ENCODE measurements around the gene CD200R1.
A peak's percentile ranks its signal among the peaks of the same experiment; 100 is the strongest.
"Not testable (repeated sequence)": the region's sequence is repeated elsewhere in the genome, so short reads cannot be mapped to it uniquely, and the experiment has no call there.

CD200R1 gene

DNA sequence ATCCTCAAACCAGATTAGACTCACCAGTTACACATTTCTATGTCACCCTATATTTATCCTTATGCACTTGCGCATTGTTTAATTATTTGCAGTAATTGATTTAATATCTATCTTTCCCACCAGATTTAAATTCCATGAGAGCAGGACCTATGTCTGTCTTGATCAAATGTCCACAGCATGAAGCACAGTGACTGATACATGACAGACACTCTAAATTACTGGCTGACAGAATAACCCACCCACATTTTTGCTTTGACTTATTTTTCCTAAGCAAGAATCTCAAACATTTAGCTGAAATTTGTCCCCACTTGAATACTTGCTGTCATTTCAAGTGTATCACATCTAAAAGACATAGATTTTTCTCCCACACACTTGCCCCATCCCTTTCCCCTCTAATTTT lies 7.5 kb downstream of the CD200R1 start:
- peak overlapping the region in 1 of 2 donors; percentile 40 for H3K4me3 Mint-ChIP-seq
- peaks cover 4 to 15% of the 10 kb centered on the region in 2 donors for H3K9me3 Mint-ChIP-seq
- no peaks in the 10 kb centered on the region for H3K27me3 Mint-ChIP-seq
- ATAC-seq (replicated peaks) (no peak), DNase-seq (no peak)
- peaks cover 23 to 55% of the 10 kb centered on the region in 2 donors for H3K4me1 Mint-ChIP-seq (ENCODE audit: low read depth in 2 of 2)
- H3K27ac Mint-ChIP-seq = peak overlapping the region; percentile 18 to 27
- no peaks in the 10 kb centered on the region for H3K36me3 Mint-ChIP-seq (ENCODE audit: insufficient read depth)

GRCh38 chr3:112966633-112967032 lies 8.3 kb downstream of the CD200R1 start:
- no peak for DNase-seq
- H3K4me3 Mint-ChIP-seq = no peak overlapping the region
- peaks cover 4 to 15% of the 10 kb centered on the region in 2 donors for H3K9me3 Mint-ChIP-seq
- H3K4me1 Mint-ChIP-seq (ENCODE audit: low read depth in 2 of 2) = peaks cover 20 to 55% of the 10 kb centered on the region in 2 donors
- no peaks in the 10 kb centered on the region for H3K27me3 Mint-ChIP-seq
- peak overlapping the region in 1 of 2 donors; percentile 27 for H3K27ac Mint-ChIP-seq
- ATAC-seq (replicated peaks) = no peak
- no peaks in the 10 kb centered on the region for H3K36me3 Mint-ChIP-seq (ENCODE audit: insufficient read depth)

DNA sequence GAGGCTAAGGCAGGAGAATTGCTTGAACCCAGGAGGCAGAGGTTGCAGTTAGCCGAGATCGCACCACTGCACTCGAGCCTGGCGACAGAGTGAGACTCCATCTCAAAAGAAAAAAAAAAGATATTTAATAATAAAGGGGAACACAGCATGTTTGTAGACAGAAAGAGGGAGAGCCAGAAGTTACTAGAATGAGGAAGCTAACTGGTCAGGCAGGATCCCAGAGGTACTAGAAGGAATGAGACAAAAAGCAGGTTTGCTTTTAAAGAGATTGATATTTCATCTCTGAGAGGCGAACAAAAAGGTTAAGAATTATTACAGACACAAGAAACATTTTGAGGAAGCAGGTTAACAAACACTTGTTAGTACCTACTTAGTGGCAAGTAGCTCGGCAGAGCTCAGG lies 9.2 kb downstream of the CD200R1 start:
- Mint-ChIP-seq H3K4me3 (no peak overlapping the region), H3K27ac (no peak overlapping the region), H3K27me3 (no peaks in the 10 kb centered on the region), H3K36me3 (ENCODE audit: insufficient read depth) (no peaks in the 10 kb centered on the region), H3K4me1 (ENCODE audit: low read depth in 2 of 2) (peaks cover 17 to 49% of the 10 kb centered on the region in 2 donors), H3K9me3 (peaks cover 4 to 15% of the 10 kb centered on the region in 2 donors)
- DNase-seq (no peak), ATAC-seq (replicated peaks) (no peak)

DNA sequence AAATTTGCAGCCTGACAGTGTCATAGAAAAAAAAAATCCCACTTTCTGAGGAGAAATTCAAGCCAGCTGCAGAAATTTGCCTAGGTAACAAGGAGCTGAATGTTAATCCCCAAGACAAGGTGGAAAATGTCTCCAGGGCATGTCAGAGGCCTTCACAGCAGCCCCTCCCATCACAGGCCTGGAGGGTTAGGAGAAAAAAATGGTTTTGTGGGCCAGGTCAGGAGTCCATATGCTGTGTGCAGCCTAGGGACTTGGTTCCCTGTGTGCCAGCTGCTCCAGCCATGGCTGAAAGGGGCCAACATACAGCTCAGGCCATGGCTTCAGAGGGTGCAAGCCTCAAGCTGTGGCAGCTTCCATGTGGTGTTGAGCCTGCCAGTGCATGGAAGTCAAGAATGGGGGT lies 11.2 kb downstream of the CD200R1 start:
- peaks cover 4 to 15% of the 10 kb centered on the region in 2 donors for H3K9me3 Mint-ChIP-seq
- H3K27me3 Mint-ChIP-seq = no peaks in the 10 kb centered on the region

GRCh38 chr3:112958811-112959560 lies 15.9 kb downstream of the CD200R1 start:
- Mint-ChIP-seq H3K9me3 (peaks cover 7 to 13% of the 10 kb centered on the region in 2 donors), H3K4me1 (ENCODE audit: low read depth in 2 of 2) (peaks cover 11 to 26% of the 10 kb centered on the region in 2 donors), H3K36me3 (ENCODE audit: insufficient read depth) (no peaks in the 10 kb centered on the region), H3K4me3 (peak overlapping the region; percentile 72 to 74), H3K27ac (peak overlapping the region in 1 of 2 donors; percentile 82), H3K27me3 (no peaks in the 10 kb centered on the region)
- ATAC-seq (replicated peaks) (peak; percentile 46), DNase-seq (no peak)

More for the DNA sequence above, 11.2 kb downstream of the CD200R1 start:
- H3K36me3 Mint-ChIP-seq (ENCODE audit: insufficient read depth) = no peaks in the 10 kb centered on the region
- H3K27ac Mint-ChIP-seq = no peak overlapping the region
- H3K4me3 Mint-ChIP-seq = no peak overlapping the region
- DNase-seq = no peak
- no peak for ATAC-seq (replicated peaks)
- H3K4me1 Mint-ChIP-seq (ENCODE audit: low read depth in 2 of 2) = peaks cover 18 to 45% of the 10 kb centered on the region in 2 donors

DNA sequence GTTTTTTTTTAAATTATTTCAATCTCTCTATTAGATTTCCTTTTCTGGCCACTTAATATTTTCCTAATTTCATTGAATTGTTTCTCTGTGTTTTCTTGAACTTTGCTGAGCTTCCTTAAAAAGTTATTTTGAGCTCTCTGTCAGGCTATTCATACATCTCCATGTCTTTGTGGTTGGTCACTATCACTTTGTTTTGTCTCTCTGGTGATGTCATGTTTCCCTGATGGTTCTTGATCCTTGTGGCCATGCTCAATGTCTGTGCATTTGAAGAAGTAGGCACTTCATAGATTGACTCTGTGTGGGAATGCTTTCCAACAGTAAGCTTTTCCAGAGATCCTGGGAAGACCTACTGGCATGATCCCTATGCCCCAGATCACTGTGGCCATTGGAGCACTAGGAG lies 18.6 kb downstream of the CD200R1 start:
- no peaks in the 10 kb centered on the region for H3K36me3 Mint-ChIP-seq (ENCODE audit: insufficient read depth)
- no peaks in the 10 kb centered on the region for H3K27me3 Mint-ChIP-seq
- ATAC-seq (replicated peaks) (no peak), DNase-seq (no peak)
- peaks cover 4 to 5% of the 10 kb centered on the region in 2 donors for H3K9me3 Mint-ChIP-seq
- H3K4me1 Mint-ChIP-seq (ENCODE audit: low read depth in 2 of 2) = peaks cover 7 to 14% of the 10 kb centered on the region in 2 donors
- no peak overlapping the region for H3K4me3 Mint-ChIP-seq
- no peak overlapping the region for H3K27ac Mint-ChIP-seq

- no peak for DNase-seq
- H3K9me3 Mint-ChIP-seq = no peaks in the 10 kb centered on the region
- no peak for ATAC-seq (replicated peaks)
- no peak overlapping the region for H3K4me3 Mint-ChIP-seq
- H3K27ac Mint-ChIP-seq = peak overlapping the region in 1 of 2 donors; percentile 73
- peaks cover 10 to 24% of the 10 kb centered on the region in 2 donors for H3K4me1 Mint-ChIP-seq (ENCODE audit: low read depth in 2 of 2)
- H3K36me3 Mint-ChIP-seq (ENCODE audit: insufficient read depth) = peaks cover 4% of the 10 kb centered on the region
- H3K27me3 Mint-ChIP-seq = no peaks in the 10 kb centered on the region
Observed at GRCh38 chr3:112948346-112948838, 26.5 kb downstream of the CD200R1 start.

DNA sequence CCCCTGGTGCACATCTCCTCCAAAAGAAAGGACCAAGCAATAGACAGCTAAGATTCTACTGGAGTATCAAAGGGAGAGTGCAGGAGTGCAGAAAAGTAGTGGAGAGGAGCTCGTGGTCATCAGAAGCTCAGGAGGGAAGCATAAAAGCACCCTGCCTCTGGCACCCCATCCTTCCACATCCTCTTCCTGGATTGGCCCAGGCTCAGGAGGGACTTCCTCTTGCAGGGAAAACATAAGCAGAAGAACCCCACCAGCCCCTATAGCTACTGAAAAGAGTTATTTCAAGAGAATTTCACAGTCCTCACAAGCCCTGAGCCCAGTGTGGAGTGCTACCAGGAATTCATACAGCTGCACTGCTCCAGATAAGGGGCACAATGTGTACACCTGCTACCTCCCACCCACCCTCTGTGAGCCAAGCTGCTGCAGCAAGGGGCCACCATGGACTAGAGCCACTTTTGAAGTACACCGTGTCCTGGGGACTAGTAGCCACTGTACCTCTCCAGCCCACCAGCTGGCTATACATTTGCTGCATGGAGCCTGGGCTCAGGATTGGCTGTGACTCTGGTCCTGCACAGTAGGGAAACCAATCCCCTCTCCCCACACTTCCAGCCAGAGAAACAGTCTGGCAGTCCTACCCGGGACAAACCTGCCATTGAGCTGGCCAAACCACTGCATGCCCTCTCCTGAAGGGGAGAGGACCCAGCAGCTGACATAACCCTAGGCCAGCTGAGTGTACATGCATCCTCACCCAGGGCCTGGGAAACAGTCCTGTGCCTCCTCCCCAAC lies 43.0 kb downstream of the CD200R1 start:
- Mint-ChIP-seq H3K27me3 (no peaks in the 10 kb centered on the region), H3K27ac (peak overlapping the region; percentile 32 to 54), H3K9me3 (no peaks in the 10 kb centered on the region), H3K4me1 (ENCODE audit: low read depth in 2 of 2) (peaks cover 15 to 33% of the 10 kb centered on the region in 2 donors), H3K36me3 (ENCODE audit: insufficient read depth) (peaks cover 8% of the 10 kb centered on the region), H3K4me3 (peak overlapping the region in 1 of 2 donors; percentile 27)
- DNase-seq (no peak), ATAC-seq (replicated peaks) (no peak)

DNA sequence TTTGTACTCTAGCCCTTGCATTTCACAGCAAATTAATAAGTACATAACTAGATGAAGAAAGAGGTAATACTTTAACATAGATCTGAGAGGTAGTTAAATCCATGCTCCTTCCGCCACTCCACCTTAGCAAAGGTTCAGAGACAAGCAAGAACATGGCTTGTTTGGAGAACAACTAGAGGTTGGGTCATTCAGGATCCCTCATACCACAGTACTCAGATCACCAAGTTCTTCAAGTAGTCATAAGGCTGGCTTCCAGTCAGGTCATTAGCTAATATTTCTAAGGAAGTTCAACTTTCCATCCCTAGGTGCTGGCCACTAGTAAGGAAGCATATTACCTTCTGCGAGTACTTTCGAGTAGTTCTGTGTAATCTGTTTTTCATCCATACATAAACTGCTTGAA lies 44.1 kb downstream of the CD200R1 start:
- Mint-ChIP-seq H3K27ac (peak overlapping the region in 1 of 2 donors; percentile 29), H3K36me3 (ENCODE audit: insufficient read depth) (peaks cover 13% of the 10 kb centered on the region), H3K27me3 (no peaks in the 10 kb centered on the region), H3K4me1 (ENCODE audit: low read depth in 2 of 2) (peaks cover 15 to 37% of the 10 kb centered on the region in 2 donors), H3K4me3 (no peak overlapping the region), H3K9me3 (no peaks in the 10 kb centered on the region)
- no peak for ATAC-seq (replicated peaks)
- DNase-seq = no peak

- H3K27me3 Mint-ChIP-seq = no peaks in the 10 kb centered on the region
- DNase-seq = no peak
- H3K4me1 Mint-ChIP-seq (ENCODE audit: low read depth in 2 of 2) = peaks cover 4 to 17% of the 10 kb centered on the region in 2 donors
- no peak for ATAC-seq (replicated peaks)
- H3K36me3 Mint-ChIP-seq (ENCODE audit: insufficient read depth) = peaks cover 13% of the 10 kb centered on the region
- no peak overlapping the region for H3K27ac Mint-ChIP-seq
- no peak overlapping the region for H3K4me3 Mint-ChIP-seq
- no peaks in the 10 kb centered on the region for H3K9me3 Mint-ChIP-seq
Observed at GRCh38 chr3:112925969-112926368, 48.9 kb downstream of the CD200R1 start.

GRCh38 chr3:112925560-112925959 lies 49.3 kb downstream of the CD200R1 start:
- H3K27ac Mint-ChIP-seq = peak overlapping the region in 1 of 2 donors; percentile 1
- DNase-seq = no peak

GRCh38 chr3:112919541-112919940 lies 55.4 kb downstream of the CD200R1 start:
- H3K4me3 Mint-ChIP-seq; DNase-seq; H3K4me1 Mint-ChIP-seq (ENCODE audit: low read depth in 2 of 2); H3K27me3 Mint-ChIP-seq; ATAC-seq (replicated peaks); H3K27ac Mint-ChIP-seq; H3K36me3 Mint-ChIP-seq (ENCODE audit: insufficient read depth): not testable (repeated sequence)
- H3K9me3 Mint-ChIP-seq = peaks cover 12 to 18% of the 10 kb centered on the region in 2 donors

More at GRCh38 chr3:112925560-112925959, 49.3 kb downstream of the CD200R1 start:
- Mint-ChIP-seq H3K4me1 (ENCODE audit: low read depth in 2 of 2) (peaks cover 4 to 19% of the 10 kb centered on the region in 2 donors), H3K4me3 (no peak overlapping the region), H3K27me3 (no peaks in the 10 kb centered on the region), H3K9me3 (no peaks in the 10 kb centered on the region), H3K36me3 (ENCODE audit: insufficient read depth) (peaks cover 13% of the 10 kb centered on the region)
- no peak for ATAC-seq (replicated peaks)

- Mint-ChIP-seq H3K4me1 (ENCODE audit: low read depth in 2 of 2) (peaks cover 4 to 15% of the 10 kb centered on the region in 2 donors), H3K4me3 (no peak overlapping the region), H3K27me3 (no peaks in the 10 kb centered on the region), H3K27ac (no peak overlapping the region), H3K9me3 (peaks cover 0 to 3% of the 10 kb centered on the region in 2 donors), H3K36me3 (ENCODE audit: insufficient read depth) (no peaks in the 10 kb centered on the region)
- no peak for DNase-seq
- ATAC-seq (replicated peaks) = peak; percentile 48
Observed at GRCh38 chr3:112908252-112908651, 66.7 kb downstream of the CD200R1 start.

Measured in effector memory CD8-positive, alpha-beta T cell (primary cell).